Measurements from ENCODE around the gene SH3RF3.

SH3RF3 gene

GRCh38 chr2:109418716-109419115 lies 289.7 kb downstream of the SH3RF3 start:
- DNase-seq (ENCODE audit: low read depth) = no peak

- DNase-seq (ENCODE audit: low read depth) = no peak
Measured at GRCh38 chr2:109419171-109419756, 290.3 kb downstream of the SH3RF3 start.

- DNase-seq (ENCODE audit: low read depth) = no peak
Measured at GRCh38 chr2:109419960-109420370, 291.0 kb downstream of the SH3RF3 start.

- no peak for DNase-seq (ENCODE audit: low read depth)
Measured at GRCh38 chr2:109421101-109421500, 292.1 kb downstream of the SH3RF3 start.

- no peak for DNase-seq (ENCODE audit: low read depth)
Measured at GRCh38 chr2:109421642-109422041, 292.6 kb downstream of the SH3RF3 start.

DNA sequence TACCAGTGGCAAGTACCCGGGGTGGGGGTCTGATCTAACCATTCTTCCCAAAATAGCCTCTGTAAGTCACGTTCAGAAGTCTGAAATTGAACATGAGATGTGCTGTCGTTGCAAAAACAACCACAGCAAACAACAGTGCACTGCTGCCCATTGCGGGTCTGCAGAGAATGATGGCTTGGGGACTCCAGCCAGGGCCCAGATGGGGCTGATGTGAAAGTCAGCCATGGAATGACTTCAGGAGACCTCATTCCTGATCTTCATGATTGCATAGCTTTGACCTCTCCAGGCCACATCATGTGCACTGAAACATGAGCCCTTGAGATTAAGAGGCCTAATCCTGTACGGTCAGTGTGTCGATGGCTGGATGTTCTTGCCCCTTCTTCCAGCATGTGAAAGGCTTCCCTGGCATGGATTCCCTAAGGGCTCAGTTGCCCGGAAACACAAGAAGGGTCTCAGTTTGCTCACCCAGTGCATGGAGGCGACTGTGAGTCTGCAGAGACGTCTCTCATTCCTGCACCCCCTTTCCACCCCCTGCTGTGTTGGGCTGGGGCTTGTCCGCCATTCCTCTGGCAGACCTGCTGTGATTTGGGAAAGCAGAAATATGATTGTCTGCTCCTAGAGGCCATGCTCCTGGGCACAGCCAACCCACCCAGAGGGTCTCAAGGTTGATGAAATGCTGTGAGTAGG lies 293.2 kb downstream of the SH3RF3 start:
- DNase-seq (ENCODE audit: low read depth) = no peak

DNA sequence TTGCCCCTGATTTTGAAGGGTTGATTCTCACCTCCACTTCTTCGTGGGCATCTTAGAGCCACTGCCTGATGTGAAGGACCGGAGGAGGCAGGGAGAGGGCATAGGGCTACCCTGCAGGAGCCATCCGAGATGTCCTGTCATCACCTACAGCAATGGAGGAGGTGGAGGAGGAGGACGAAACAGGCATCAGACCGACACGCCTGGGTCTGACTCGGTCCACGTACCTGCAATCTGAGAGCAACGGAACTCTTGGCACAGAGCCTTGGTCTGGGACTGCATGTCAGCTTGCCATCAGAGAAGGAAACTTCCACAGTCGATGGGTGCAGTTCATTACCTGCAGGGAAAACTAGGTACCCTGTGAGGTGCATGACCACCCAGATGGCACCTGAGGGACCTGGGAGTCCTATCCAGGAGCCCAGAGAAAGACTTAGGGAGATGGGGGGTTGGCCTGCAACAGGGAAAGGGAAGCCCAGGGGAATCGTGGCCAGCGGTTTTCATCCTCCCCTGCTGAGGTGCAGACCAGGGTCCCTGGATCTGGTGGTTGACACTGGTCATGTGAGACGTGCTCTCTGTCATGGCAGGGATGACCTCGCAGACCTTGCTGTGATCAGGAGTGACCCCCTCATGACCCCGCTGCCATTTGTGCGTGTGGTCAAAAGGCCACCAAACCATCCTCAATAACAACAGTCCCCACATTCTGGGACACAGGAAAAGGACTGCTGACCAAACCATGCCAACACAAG lies 293.9 kb downstream of the SH3RF3 start:
- DNase-seq (ENCODE audit: low read depth) = no peak

GRCh38 chr2:109423556-109424359 lies 294.8 kb downstream of the SH3RF3 start:
- DNase-seq (ENCODE audit: low read depth) = no peak

- no peak for DNase-seq (ENCODE audit: low read depth)
Measured at GRCh38 chr2:109425411-109425810, 296.4 kb downstream of the SH3RF3 start.

GRCh38 chr2:109427661-109428091 lies 298.7 kb downstream of the SH3RF3 start:
- no peak for DNase-seq (ENCODE audit: low read depth)

DNA sequence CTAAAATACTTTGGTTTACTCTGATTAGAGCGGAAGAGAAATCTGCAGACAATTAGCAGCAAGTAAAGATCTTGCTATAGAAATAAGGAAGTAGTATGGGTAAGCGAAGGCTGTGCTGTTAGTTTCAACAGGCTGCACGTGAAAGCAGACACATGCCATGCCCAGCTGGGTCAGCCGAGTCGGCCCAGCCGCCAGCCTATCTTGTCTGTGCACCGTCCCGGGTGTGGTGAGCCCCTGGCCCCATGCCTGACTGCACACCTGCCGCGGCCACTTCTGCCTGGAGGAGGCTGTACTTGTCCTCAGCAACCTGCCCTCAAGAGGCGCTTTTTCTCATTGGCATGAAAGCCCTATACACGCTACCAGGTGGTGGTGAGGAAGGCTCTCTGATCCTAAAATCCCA lies 299.3 kb downstream of the SH3RF3 start:
- no peak for DNase-seq (ENCODE audit: low read depth)

DNA sequence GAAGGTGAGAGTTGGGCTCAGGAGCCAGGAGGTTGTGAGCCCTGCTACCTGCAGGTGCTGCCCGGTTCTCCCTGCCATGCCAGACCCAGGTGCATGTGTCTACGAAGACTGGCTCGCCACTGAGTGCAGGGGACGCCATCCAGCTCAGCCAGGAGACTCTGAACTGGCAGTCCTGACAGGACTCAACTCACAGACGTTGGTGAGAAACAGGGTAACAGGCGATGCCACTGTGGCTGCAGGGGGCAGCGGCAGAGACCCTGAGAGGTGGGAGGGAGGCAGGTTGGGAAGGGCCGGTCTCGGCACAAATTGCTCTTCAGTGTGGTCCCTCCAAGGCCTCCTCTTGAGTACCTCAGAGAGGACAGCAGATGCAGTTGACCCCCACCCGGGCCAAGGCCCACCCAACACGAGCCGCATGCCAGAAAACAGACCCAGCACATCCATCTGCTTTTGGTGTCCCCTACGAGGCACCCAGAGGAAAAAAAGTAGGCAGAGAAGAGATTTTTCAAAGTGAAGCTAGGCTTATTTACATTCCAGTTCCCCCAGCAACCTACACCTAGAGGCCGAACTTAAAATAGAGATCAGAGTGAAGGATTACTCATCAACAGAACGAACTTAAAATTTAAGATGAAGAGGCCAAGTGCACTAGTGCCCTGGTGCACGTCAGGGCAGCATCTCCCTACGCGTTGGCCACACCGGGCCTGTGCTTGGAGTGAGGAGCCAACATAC lies 300.0 kb downstream of the SH3RF3 start:
- DNase-seq (ENCODE audit: low read depth) = no peak

DNA sequence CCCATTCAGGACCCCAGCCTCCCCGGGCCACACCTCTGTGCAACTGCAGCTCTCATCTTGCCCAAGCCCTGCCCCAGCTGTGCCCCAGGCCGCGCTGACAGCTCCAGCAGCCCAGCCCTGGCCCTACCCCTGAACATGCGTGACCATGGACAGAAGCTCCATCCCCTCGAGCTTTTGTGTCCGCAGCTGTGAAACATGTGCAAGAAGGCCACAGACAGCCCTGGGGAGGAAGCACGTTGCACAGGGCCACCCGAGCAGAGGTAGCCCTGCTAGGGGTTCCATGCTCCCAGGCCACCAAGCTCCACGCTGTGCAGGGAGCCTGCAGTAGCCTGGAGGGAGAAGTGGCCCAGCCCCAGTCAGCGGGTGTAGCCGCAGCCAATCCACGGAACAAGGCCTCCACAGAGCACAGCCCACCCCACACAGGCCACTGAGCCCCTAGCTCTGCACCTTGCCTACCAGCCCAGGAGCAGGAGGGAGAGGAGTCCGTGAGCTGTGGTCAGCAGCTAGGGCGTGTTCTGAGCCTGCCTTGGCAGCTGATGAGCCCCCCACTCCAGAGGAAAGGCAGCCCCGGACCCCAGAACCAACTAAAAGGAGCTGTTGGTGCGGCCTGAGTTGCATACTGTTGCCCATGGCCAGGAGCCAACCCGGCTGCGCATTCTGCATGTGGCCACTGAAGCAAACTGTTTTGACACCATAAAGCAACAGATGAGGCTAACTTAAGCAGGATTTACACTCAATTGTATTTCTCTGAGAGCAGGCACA lies 300.7 kb downstream of the SH3RF3 start:
- DNase-seq (ENCODE audit: low read depth) = no peak

- DNase-seq (ENCODE audit: low read depth) = no peak
Measured at GRCh38 chr2:109430329-109430636, 301.3 kb downstream of the SH3RF3 start.

DNA sequence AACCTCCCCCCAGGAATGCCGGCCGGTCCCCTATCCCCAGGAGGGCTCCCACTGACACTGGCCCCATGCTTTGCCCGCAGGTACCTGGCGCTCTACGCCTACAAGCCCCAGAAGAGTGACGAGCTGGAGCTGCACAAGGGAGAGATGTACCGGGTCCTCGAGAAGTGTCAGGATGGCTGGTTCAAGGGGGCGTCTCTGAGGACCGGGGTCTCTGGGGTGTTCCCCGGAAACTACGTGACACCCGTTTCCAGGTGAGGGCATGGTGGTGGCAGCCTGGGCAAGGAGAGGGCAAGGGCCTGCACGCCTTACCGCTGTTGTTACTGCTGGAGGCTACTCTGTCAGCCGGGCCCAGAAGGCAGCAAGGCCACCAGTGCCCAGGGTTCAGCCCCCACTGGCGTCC lies 303.4 kb downstream of the SH3RF3 start:
- DNase-seq (ENCODE audit: low read depth) = no peak

DNA sequence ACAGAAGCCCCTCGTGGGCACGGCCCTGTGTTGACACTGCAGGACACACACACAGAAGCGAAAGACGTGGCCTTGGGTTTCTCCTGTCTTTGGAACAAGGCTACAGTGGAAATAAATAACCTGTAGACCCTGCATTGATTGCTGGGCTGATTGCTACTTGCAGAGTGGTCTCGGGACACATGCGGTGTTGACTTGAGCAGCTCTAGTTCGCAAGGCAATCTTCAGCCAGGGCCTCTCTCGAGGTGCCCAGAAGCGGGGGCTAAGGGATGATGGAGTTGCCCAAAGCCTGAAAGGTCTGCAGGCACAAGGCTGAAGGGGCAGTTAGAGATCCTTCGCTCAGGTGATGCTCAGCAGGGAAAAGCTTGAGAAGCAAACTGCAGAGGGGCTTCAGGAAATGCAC lies 304.5 kb downstream of the SH3RF3 start:
- no peak for DNase-seq (ENCODE audit: low read depth)

GRCh38 chr2:109433926-109434325 lies 304.9 kb downstream of the SH3RF3 start:
- DNase-seq (ENCODE audit: low read depth) = no peak

DNA sequence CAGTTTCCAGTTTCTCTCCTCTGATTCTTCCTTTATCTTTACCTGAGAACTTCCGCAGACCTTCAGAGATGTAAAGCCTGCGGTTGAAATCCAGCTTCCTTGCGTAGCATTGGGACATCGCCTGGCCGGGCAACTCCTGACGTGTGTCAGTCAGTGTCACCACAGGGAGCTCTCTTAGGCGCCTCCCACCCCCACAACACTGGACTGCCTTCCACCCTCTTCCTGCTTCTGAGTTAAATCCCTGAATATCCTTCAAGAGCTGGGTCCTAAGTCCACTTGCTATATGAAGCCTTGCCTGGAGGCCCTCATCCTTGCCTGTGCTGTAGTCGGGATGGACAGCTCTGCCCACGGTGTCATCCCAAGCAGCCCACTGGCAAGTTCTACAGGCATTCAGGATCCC lies 305.3 kb downstream of the SH3RF3 start:
- no peak for DNase-seq (ENCODE audit: low read depth)

DNA sequence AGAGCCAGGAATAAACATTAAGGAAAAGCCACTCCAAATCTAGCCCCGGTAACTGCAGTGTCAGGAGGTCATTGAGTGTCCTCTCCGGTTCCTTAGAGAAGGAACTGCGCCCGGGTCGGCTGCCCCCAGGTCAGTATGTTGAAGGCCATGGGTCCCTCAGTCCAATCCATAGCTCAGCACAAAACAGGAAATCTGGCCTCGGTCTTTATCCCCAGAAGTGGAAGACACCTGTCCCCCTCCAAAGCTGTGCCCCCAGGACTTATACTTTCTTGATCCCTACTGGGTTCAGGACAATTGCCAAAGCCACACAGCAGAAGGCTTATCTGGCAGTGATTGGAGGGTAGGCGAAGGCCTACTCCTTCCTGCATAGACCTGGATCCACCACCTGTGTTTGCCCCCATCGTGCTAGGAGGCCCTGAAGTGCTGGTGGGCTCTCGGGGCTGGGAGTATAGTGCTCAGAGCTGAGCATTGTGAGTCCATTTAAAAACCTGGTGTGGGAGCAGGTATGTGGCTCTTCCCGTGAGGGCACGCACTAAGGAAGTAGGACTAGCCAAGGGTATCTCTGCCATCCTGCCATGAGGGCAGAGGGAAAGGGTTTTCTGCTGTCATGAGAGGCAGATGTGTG lies 306.2 kb downstream of the SH3RF3 start:
- no peak for DNase-seq (ENCODE audit: low read depth)

- DNase-seq (ENCODE audit: low read depth) = no peak
Measured at GRCh38 chr2:109435901-109436598, 307.0 kb downstream of the SH3RF3 start.

All from activated T-cell treated with anti-CD3 and anti-CD28 coated beads for 1 hour (primary cell).